GM19025 (cell line): Measurements from ENCODE around the gene ALDH1A2.

Source experiments
- ATAC-seq: cut with Tn5 transposase; IDR thresholded peaks from one replicate; pipeline ENCODE4 v1.9.1; 2021; ENCODE audit warnings: mild to moderate bottlenecking, low read depth, moderate library complexity; ENCODE audit not compliant: unreplicated experiment

The ALDH1A2 gene

DNA sequence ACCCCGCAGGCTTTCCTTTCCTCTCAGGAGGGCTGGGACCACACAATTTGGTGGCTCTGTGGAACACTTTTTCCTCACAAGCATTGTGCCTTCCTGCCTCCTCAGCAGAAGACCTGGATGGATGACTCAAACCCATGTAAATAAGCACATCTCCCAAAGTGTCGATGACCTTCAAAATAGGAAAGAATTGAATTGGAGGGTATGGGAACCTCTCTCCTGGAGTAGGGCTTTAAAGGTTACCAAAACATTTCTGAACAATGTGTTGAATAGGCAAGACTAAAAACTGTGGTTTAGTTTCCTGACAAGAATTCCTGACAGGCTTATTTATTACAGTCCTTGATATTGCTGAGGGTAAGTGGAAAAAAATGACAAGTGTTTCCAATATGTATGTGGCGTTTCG is 118.2 kb downstream of the ALDH1A2 start:
- no peak for ATAC-seq

- ATAC-seq = no peak
Observed at GRCh38 chr15:57946491-57947048, 118.9 kb downstream of the ALDH1A2 start.

GRCh38 chr15:57945616-57946015 is 119.9 kb downstream of the ALDH1A2 start:
- no peak for ATAC-seq

DNA sequence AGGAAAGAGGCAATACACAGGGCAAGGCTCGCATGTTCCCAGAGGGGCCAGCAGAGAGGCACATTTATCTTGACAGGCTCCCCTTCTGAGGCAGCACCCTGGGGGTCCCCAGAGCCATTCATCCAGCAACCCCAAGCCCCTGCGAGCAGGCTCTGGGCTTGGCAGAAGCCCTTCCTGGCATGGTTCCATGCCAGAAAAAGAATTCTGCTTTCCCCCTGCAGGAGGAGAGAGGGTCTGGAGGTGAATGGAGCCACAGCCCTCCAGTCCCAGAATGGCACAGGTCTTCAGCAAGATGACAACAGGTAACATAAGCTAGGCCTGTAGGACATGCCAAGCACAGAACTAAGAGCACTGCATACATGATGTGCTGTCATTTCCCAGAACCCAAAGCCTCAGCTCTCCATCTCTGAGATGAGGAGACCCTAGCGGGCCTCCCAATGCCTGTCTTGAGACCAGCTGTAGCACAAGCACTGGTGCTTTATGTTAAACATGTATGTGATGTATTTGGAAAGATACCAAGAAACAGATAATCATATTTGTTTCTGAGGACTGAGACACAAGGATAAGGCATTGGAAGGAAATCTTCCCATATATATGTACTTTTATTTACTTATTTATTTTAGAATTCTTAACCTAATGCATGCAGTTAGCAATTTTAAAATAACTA is 121.6 kb downstream of the ALDH1A2 start:
- no peak for ATAC-seq

DNA sequence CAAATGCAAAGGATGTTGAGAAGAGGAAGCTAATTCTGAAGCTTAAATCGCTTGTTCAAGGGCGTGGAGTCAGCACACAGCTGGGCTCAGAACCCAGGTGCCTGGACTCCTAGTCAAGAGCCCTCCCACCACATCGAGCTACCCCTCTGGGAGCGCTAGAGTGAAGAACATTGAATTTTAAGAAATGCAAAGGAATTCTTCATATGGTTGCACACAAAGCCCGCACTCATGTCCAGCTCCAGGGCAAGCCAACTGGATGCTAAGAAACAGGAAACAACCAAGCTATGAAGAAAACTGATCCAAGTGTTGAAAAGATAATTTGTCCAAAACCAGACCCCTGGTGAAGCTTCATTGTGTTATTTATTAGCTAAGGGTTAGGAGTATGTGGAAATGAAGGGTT is 122.3 kb downstream of the ALDH1A2 start:
- ATAC-seq = no peak

DNA sequence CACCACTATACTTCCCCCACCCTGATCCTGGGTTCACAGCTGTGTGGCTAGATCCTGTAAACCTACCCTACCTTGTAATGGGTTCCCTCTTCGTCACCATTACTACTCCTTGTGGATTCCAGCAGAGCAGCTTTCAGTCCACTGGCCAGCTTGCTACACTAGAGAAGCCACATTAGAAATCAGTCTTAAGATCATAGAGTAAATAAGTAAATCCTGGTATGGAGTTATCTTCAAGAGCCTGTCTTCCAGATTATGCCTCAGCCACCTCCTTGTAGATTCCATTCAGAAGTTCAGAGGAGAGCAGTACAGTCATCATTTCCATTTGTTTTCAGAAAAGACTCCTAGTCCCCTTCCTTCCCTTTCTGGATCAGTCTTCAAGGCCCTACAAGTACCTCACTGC is 123.7 kb downstream of the ALDH1A2 start:
- ATAC-seq = no peak

DNA sequence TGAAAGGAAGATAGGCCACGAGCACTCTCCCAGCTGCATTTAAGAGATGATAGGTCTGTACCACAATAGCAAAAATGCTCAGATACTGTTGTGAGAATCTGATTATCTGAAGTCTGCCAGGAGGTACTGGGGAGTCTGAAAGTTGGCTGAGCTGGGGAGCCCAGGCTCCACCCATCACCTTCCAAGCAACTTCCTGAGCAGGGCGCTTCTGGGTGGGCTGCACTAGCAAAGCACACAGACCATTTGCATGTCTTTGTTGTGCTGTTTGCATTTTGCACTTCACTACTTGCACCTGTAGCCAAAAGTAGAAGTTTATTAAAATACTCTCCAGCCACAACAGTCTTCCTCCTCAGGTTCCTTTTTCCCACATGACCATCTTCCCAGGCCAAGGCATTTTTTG is 133.2 kb downstream of the ALDH1A2 start:
- ATAC-seq = no peak

DNA sequence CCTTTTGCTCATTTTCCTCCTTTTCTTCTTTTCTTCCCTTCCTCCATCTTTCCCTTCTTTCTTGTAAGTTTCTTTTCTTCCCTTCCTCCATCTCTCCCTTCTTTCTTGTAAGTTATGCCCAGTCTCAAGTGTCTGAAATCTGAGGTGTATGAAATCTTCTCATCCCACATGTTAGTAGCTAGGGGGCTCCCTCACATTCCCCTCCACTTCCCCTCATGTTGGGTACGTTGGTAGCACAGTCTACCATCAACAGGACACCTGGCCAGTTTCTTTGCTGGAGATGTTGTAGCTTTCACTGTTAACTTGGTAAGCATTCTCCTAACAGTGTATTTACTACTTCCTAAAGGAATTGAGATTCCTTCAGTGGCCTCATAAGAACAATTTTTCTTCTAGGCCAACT is 133.9 kb downstream of the ALDH1A2 start:
- no peak for ATAC-seq

GRCh38 chr15:57927091-57927631 is 138.3 kb downstream of the ALDH1A2 start:
- no peak for ATAC-seq

- no peak for ATAC-seq
Observed at GRCh38 chr15:57925650-57926049, 139.9 kb downstream of the ALDH1A2 start.

GRCh38 chr15:57924598-57924997 is 140.9 kb downstream of the ALDH1A2 start:
- ATAC-seq = no peak

- no peak for ATAC-seq
Observed at GRCh38 chr15:57923750-57924149, 141.8 kb downstream of the ALDH1A2 start.

DNA sequence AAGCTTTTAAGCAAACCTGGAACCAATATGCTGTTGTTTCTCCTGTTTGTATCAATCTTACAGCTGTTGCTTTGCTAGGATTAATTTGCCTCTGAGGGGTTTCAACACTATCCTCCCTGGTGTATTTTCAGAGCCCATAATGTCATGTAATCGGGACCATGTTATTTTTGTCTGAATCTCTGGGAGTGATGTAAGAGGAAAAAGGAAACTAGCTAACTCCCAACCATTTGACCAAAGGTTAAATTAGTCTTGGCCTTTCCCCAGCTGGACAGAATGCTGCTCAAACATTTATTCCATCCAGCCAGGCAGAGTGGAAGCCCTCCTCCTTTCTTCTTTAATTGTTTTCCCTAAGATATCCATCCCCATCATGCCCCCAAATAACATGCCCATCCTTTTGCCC is 142.2 kb downstream of the ALDH1A2 start:
- ATAC-seq = no peak

DNA sequence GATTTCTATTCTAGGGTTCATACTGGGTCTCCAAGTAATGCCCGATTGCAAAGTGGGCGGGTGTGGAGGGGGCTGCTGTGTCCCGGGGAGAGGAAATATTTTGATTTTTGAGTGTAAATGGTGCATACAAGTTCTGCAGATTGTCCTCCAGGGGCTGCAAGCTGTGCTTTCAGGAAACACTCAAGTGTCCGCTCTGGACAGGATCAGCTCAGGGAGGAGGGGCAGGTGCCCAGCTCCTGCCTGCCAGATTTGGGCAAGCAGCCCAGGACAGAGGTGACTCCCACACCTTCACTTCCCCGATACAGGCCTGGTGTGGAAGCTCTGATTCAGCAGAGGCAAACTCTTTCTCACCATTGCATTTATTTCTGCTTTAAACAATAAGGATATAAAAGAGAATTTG is 142.7 kb downstream of the ALDH1A2 start:
- ATAC-seq = no peak

GRCh38 chr15:57921371-57921770 is 144.1 kb downstream of the ALDH1A2 start:
- no peak for ATAC-seq

DNA sequence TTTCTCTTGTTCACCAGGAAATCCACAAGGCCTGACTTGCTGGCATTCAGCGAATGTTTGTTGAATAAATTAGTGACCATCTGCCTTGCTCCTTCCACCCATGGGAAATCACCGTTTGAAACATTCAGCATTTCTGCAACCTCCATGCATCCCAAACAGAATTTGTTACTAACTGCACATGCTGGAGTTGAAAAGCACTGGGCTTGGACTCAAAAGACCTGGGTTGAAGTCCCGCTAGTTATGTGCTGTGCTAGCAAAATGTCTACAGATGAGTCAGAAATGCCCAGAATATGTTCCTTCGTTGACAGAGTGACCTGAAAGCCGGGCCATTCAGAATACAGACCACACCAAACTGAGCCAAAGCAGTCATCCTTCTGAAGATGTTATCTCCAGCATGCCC is 144.6 kb downstream of the ALDH1A2 start:
- no peak for ATAC-seq

DNA sequence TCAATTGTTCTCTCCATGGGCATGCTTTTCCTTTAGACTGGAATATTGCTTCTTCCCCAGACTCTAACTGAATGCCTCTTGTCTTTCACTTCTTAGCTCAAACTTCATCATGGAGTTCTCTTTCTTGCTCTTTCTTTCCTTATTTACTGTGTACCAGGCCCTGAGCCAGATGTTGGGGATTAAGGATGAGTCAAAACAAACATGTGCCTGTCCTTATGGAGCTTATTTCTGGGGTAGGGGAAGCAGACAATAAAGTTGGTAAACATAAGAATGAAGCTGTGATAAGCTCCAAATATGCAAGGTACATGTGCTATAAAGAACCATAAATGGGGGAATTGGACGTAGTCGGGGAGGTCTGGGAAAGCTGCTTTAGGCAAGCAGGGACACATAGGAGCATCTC is 145.8 kb downstream of the ALDH1A2 start:
- ATAC-seq = no peak

- no peak for ATAC-seq
Observed at GRCh38 chr15:57917998-57918397, 147.5 kb downstream of the ALDH1A2 start.

GRCh38 chr15:57916695-57917094 is 148.8 kb downstream of the ALDH1A2 start:
- no peak for ATAC-seq

DNA sequence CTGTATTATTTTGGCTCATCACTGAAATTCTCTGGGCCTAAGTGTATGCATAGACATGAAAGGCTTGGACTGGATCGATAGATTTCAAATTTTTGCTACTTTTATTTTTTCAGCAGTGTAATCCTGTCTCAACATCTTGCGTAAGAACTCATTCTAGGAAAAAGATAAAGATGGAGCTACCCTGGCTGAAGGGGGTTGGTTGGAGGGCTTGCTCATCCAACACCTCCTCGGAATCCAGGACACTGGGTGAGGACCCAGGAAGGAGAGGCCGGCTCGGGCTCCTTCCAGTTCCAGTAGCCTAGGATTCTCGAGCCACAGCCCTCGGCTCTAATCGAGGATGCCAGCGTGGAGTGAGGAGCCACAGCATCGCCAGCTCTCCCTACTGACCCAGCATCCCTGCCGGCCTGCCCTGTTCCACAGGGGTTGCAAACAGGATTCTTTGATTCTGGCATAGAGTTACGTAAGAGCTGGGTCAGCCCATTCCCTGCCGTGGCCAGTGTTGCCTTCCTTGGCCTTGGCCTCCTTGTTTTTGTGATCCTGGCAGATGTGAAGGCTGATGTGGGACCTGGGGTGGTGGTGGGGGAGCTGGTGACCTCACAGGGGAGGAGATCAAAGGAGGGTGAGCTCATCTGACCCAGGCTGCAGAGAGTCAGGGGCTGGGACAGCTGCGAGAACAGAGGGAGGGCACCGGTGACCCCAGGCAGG is 149.5 kb downstream of the ALDH1A2 start:
- ATAC-seq = no peak

- ATAC-seq = no peak
Observed at GRCh38 chr15:57914350-57915055, 151.0 kb downstream of the ALDH1A2 start.
